Activated CD4-positive, CD25-positive, alpha-beta regulatory T cell treated with anti-CD3 and anti-CD28 coated beads, Interleukin-2, amount 50 U/mL, for 16 hours (primary cell): ENCODE results near the gene UCMA.
"Not testable (repeated sequence)": the region's sequence is repeated elsewhere in the genome, so short reads cannot be mapped to it uniquely, and the experiment has no call there.

ENCODE experiments used
- DNase-seq: peaks from one replicate; pipeline ENCODE4 v3.0.0-alpha.2; 2020; ENCODE audit warnings: low read depth, low spot score

Gene UCMA

GRCh38 chr10:13234172-13234571, at the start of gene UCMA:
TSS of gene UCMA (minus strand) at chr10:13234374. CDS start at chr10:13234258, 116 bp downstream.
- DNase-seq, result no peak

DNA sequence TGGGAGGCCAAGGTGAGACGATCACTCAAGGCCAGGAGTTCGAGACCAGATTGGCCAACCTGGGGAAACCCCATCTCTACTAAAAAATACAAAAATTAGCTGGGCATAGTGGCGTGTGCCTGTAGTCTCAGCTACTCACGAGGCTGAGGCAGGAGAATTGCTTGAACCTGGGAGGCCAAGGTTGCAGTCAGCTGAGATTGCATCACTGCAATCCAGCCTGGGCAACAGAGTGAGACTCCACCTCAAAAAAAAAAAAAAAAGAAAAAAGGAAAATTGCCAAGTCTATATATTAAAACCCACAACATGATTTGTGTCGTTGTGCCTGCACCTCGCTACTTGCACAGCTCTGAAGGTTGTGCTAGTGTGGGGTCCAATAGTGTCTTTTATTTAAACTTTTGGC, 48.2 kb upstream of the UCMA start:
- not testable (repeated sequence) for DNase-seq

DNA sequence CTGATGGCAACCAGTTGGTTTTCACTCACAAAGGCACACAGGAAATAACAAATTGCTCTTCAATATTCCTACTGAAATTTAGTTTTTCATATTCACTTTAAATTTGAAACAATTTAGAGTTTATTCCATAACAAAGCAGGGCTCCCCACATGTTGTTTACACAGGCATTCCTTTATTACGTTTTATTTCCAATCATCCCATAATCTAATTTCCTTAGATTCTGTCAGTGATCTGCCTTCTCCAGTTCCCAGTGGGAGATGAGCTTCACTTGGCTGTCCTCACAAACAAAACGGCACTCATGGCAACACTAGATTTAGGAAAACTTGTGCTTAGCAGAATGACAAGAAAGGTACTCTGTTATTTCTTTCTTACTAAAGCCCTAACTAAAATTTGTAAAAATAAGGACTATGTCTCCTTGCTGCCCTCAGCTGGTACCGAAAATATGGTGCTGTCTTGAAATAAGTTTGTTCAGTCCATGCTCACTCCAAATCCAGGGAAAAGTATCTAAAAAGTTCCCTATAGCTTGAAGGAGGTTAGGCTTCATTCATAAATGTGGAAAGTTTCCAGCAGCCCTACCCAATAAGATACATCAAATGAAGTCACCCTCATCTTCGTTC, 42.7 kb upstream of the UCMA start:
- no peak for DNase-seq

GRCh38 chr10:13276146-13276545, 42.0 kb upstream of the UCMA start:
- DNase-seq, result not testable (repeated sequence)

GRCh38 chr10:13272164-13272571, 38.0 kb upstream of the UCMA start:
- DNase-seq, result no peak

DNA sequence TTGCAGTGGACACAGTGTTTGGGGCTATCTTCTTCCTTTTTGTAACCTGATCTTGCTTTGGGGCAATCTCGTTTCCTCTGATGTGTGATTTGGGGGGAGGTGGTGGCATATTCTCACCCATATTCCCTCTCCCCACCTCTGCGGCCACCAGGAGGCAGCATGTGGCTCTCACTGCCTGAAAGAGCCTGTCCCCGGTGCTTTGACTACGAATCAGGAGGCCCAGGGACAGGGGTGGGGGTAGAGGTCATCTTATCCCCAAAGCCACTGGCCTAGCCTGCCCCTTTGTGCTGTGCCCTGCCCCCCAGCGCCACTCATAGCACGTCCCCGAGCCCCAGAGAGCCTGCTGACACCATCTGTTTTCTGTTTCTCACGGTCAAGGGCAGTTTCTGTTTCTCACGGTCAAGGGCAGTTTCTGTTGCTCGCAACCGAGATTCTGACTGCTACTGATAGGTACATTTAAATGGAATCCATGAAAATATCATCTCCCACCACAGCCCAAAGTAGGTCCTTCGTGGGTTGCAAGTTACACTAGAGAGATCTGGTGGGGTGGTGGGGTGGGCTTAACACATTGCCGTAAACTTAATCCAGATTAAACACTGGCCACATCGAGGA, 37.5 kb upstream of the UCMA start:
- DNase-seq, result peak; percentile 10

GRCh38 chr10:13270877-13271551, 36.8 kb upstream of the UCMA start:
- no peak for DNase-seq

- DNase-seq, result no peak
These were observed 34.7 kb upstream of the UCMA start for GRCh38 chr10:13268841-13269240.

GRCh38 chr10:13268310-13268709, 34.1 kb upstream of the UCMA start:
- no peak for DNase-seq

DNA sequence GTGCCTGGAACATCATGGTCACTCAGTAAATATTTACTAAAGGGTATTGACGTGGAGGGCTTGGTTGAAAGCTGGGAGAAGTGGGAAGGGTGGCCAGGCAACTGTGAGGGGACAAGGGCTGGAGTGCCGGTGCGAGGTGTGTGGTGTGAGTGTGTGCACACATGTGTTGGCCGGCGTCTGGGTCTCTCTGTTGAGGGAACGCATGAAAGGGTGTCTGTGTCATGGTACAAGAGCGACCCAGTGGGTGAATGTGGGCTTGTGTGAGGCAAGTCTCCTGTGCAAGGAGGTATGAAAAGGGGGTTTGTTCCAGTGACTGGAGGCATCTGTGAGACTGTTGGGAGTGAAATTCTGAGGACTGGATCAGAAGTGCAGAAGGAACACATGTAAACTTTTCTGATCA, 29.4 kb upstream of the UCMA start:
- DNase-seq, result no peak

DNA sequence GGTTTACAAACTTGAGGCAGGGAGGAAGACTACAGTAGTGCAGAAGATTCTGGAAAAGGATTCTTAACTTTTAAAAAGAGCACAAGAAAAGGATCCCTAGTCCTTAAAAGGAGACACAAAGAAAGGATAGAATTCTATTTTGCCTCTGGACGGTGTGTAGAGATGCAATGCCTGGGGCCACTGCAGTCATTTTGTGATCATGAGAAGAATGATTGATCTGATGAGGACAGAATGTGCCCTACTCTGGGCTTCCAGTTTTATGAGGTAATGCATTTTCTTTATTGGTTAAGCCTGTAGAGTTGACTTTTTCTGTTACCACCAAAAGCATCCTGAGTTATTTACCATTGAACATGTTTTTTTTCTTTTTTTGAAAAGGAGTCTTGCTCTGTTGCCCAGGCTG, 28.3 kb upstream of the UCMA start:
- DNase-seq, result no peak

DNA sequence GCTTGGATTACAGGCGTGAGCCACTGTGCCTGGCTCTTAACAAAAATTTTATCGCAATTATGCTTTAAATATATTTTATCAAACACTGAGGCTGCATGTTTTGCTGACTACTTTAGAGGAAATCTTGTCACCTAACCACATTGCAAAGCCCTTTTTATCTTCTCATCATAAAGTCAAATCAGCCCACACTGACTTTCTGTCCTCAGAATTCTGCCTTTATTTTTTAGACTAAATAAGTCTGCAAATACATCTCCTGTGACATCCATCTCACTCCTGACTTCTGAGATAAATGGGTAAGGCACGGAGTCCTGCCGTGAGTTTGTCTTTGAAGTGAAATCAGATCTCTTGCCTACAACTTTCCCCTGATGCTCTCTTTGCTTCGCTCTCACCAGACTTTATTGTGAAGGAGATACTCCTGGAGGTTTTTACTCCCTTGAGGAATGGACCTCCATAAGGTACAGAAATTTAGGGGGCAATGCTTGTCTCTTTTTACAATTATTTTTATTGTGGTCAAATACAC, 23.5 kb upstream of the UCMA start:
- DNase-seq, result no peak

DNA sequence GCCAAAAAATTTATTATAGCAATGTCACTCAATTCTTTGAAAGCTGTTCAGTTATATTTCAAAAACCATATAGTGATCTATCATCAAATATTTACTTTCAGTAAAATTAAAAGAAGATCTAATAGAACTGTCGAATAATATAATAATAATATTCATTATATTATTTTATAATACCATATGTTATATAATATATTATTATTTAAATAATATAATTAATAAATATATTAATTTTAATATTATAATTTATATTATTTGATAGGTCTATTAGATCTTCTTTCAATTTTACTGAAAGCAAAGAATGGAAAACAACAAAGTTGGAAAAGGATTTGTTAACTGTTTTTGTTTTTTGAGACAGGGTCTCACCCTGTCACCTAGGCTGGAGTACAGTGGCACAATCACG, 22.5 kb upstream of the UCMA start:
- no peak for DNase-seq

- no peak for DNase-seq
These were observed 19.6 kb upstream of the UCMA start for GRCh38 chr10:13253726-13254125.

- no peak for DNase-seq
These were observed 13.6 kb upstream of the UCMA start for GRCh38 chr10:13247784-13248183.

DNA sequence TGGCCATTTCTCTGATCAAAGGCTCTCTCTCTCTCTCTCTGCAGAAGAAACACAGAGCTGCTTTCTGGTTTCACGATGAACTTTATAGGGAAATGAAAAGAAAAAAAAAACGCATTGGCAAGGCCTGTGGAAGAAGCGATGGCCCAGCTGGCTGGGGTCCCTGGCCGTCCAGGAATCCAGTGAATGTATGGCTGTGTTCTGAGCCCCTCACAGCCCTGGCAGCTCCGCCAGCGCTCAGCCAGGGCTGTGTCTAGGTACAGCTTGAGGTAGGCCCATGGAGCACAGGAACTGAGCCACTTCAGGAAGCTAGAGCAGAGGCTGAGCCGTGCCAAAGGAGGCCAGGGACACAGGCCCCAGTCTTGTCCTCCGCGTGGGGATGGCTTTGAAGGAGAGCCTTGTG, 13.1 kb upstream of the UCMA start:
- DNase-seq, result no peak

DNA sequence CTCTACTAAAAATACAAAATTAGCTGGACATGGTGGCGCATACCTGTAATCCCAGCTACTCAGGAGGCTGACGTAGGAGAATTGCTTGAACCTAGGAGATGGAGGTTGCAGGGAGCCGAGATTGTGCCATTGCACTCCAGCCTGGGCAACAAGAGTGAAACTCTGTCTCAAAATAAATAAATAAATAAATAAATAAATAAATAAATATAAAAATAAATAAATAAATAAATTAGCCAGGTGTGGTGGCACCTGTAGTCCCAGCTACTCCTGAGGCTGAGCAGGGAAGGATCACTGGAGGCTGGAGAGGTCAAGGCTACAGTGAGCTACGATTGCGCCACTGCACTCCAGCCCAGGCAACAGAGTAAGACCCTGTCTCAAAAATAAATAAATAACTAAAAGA, 8.1 kb upstream of the UCMA start:
- DNase-seq, result not testable (repeated sequence)

- no peak for DNase-seq
These were observed 7.4 kb upstream of the UCMA start for GRCh38 chr10:13241613-13242012.

- DNase-seq, result no peak
These were observed 5.7 kb upstream of the UCMA start for GRCh38 chr10:13239923-13240322.

DNA sequence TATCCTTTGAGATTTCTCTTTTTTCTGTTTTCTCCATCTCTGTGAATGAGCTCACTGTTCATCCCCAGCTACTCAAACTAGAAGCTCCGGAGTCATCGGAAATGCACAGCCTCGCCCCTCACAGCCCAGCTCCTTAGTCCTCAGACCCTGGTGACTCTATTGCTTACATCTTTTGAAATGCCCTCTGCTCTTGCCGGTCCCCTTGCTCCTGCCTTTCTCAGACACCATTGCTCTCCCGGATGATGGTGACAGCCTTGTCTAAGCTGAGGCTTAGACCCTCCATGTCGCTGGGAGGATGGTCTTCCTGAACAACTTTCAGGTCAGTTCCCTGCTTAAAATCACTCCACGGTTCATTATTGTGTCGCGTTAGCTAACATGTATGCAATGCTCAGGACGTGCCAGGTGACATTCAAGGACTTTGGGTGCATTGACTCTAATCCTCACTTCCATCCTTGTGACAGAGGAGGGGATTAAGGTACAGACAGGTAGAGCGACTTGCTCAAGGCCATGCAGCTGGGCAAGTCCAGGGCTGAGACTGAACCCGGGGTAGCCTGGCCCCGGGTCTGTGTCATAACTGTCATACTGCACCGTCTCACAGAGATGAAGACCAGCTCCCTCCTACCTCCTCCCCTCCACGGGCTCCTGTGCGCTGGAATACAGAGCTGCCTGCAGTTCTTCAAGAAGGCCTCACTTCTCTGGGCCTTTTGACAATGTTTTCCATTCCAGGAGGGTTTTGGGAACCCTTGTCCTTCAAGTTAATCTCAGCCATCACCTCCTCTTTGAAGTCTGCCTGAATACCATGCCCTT, 4.3 kb upstream of the UCMA start:
- DNase-seq, result no peak

GRCh38 chr10:13236638-13237037, 2.5 kb upstream of the UCMA start:
- DNase-seq, result no peak

DNA sequence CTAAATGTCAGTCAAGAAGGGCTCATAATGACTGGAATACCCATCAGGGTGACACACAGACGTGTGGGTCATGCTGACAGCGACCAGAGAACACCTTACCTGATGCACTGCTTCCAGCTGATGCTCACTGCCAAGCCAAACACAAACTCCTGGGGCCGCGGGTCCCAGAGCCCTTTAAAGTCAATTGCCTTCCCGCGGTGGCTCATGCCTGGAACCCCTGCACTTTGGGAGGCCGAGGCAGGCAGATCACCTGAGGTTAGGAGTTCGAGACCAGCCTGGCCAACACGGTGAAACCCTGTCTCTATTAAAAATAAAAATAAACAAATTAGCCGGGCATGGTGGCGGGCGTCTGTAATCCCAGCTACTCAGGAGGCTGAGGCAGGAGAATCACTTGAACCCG, 562 bp upstream of the UCMA start:
- DNase-seq, result not testable (repeated sequence)
